ENCODE data around the gene HSPB3. TPM values are rescaled to one million over a fixed set of nuclear protein-coding genes. Genes with fewer than 3 reads are reported as not detected.

Gene HSPB3
- total and polyA plus RNA-seq, 4 donors, result 1.1 to 1.5 (median 1.5) TPM; not detected in 1

GRCh38 chr5:54449923-54450322 lies 5.6 kb upstream of the HSPB3 start:
- ATAC-seq (ENCODE audit: low FRiP score) (no peak), DNase-seq (no peak)
- Histone ChIP-seq H3K27me3 (ENCODE audit: control insufficient read depth in 1 of 2, insufficient read depth in 2 of 2, low read length in 1 of 2) (no peaks in the 10 kb centered on the region), H3K4me1 (ENCODE audit: control insufficient read depth in 1 of 2, insufficient read depth in 2 of 2, low read length in 2 of 2) (peaks cover 2 to 4% of the 10 kb centered on the region in 2 donors), H3K36me3 (ENCODE audit: control insufficient read depth in 1 of 2, insufficient read depth in 2 of 2, low read length in 1 of 2) (no peaks in the 10 kb centered on the region), H3K4me3 (ENCODE audit: low read length in 2 of 2) (no peak overlapping the region), H3K9me3 (ENCODE audit: control insufficient read depth, low read length) (no peaks in the 10 kb centered on the region), H3K27ac (ENCODE audit: low read depth in 1 of 2, low read length in 2 of 2) (no peak overlapping the region)
- 93 to 95% methylated on average over 4 of the region's 4 CpGs for WGBS, 2 donors
- intact Hi-C loops (cut with DNase I), result no loop called here

- intact Hi-C loops (cut with DNase I), result no loop called here
- DNase-seq (no peak), ATAC-seq (ENCODE audit: low FRiP score) (no peak)
- H3K27me3 ChIP-seq (ENCODE audit: control insufficient read depth in 1 of 2, insufficient read depth in 2 of 2, low read length in 1 of 2), result no peaks in the 10 kb centered on the region
- H3K9me3 ChIP-seq (ENCODE audit: control insufficient read depth, low read length), result no peaks in the 10 kb centered on the region
- no peaks in the 10 kb centered on the region for H3K36me3 ChIP-seq (ENCODE audit: control insufficient read depth in 1 of 2, insufficient read depth in 2 of 2, low read length in 1 of 2)
- H3K27ac ChIP-seq (ENCODE audit: low read depth in 1 of 2, low read length in 2 of 2), result no peak overlapping the region
- no peak overlapping the region for H3K4me3 ChIP-seq (ENCODE audit: low read length in 2 of 2)
- WGBS, 2 donors, result 96 to 100% methylated on average over 2 of the region's 2 CpGs
- peaks cover 2 to 4% of the 10 kb centered on the region in 2 donors for H3K4me1 ChIP-seq (ENCODE audit: control insufficient read depth in 1 of 2, insufficient read depth in 2 of 2, low read length in 2 of 2)
Measured at GRCh38 chr5:54450542-54450941, 5.0 kb upstream of the HSPB3 start.

- Histone ChIP-seq H3K4me1 (ENCODE audit: control insufficient read depth in 1 of 2, insufficient read depth in 2 of 2, low read length in 2 of 2) (peaks cover 0 to 11% of the 10 kb centered on the region in 2 donors), H3K27me3 (ENCODE audit: control insufficient read depth in 1 of 2, insufficient read depth in 2 of 2, low read length in 1 of 2) (no peaks in the 10 kb centered on the region), H3K36me3 (ENCODE audit: control insufficient read depth in 1 of 2, insufficient read depth in 2 of 2, low read length in 1 of 2) (no peaks in the 10 kb centered on the region), H3K27ac (ENCODE audit: low read depth in 1 of 2, low read length in 2 of 2) (no peak overlapping the region), H3K4me3 (ENCODE audit: low read length in 2 of 2) (no peak overlapping the region), H3K9me3 (ENCODE audit: control insufficient read depth, low read length) (no peaks in the 10 kb centered on the region)
- ATAC-seq (ENCODE audit: low FRiP score) (no peak), DNase-seq (no peak)
- intact Hi-C loops (cut with DNase I), result no loop called here
- 48 to 53% methylated on average over 3 of the region's 3 CpGs for WGBS, 2 donors
Measured at GRCh38 chr5:54453046-54453445, 2.5 kb upstream of the HSPB3 start.

GRCh38 chr5:54454602-54455001 lies 897 bp upstream of the HSPB3 start:
- no peak overlapping the region for H3K4me3 ChIP-seq (ENCODE audit: low read length in 2 of 2)
- peaks cover 0 to 11% of the 10 kb centered on the region in 2 donors for H3K4me1 ChIP-seq (ENCODE audit: control insufficient read depth in 1 of 2, insufficient read depth in 2 of 2, low read length in 2 of 2)
- no peaks in the 10 kb centered on the region for H3K36me3 ChIP-seq (ENCODE audit: control insufficient read depth in 1 of 2, insufficient read depth in 2 of 2, low read length in 1 of 2)
- no peak for DNase-seq
- no peak for ATAC-seq (ENCODE audit: low FRiP score)
- no peak overlapping the region for H3K27ac ChIP-seq (ENCODE audit: low read depth in 1 of 2, low read length in 2 of 2)
- no peaks in the 10 kb centered on the region for H3K9me3 ChIP-seq (ENCODE audit: control insufficient read depth, low read length)
- WGBS, 2 donors, result 53 to 56% methylated on average over 2 of the region's 2 CpGs
- intact Hi-C loops (cut with DNase I), result no loop called here
- no peaks in the 10 kb centered on the region for H3K27me3 ChIP-seq (ENCODE audit: control insufficient read depth in 1 of 2, insufficient read depth in 2 of 2, low read length in 1 of 2)

- 11 to 13% methylated on average over 5 of the region's 5 CpGs for WGBS, 2 donors
Measured at GRCh38 chr5:54457094-54457862, 1.8 kb downstream of the HSPB3 start.

GRCh38 chr5:54458221-54458620 lies 2.7 kb downstream of the HSPB3 start:
- no peak for ATAC-seq (ENCODE audit: low FRiP score)
- intact Hi-C loops (cut with DNase I), result no loop called here
- Histone ChIP-seq H3K4me3 (ENCODE audit: low read length in 2 of 2) (no peak overlapping the region), H3K36me3 (ENCODE audit: control insufficient read depth in 1 of 2, insufficient read depth in 2 of 2, low read length in 1 of 2) (no peaks in the 10 kb centered on the region), H3K4me1 (ENCODE audit: control insufficient read depth in 1 of 2, insufficient read depth in 2 of 2, low read length in 2 of 2) (peaks cover 0 to 11% of the 10 kb centered on the region in 2 donors), H3K27ac (ENCODE audit: low read depth in 1 of 2, low read length in 2 of 2) (no peak overlapping the region), H3K27me3 (ENCODE audit: control insufficient read depth in 1 of 2, insufficient read depth in 2 of 2, low read length in 1 of 2) (no peaks in the 10 kb centered on the region), H3K9me3 (ENCODE audit: control insufficient read depth, low read length) (no peaks in the 10 kb centered on the region)
- DNase-seq, result no peak
- 97 to 100% methylated on average over 2 of the region's 2 CpGs for WGBS, 2 donors

More at GRCh38 chr5:54457094-54457862, 1.8 kb downstream of the HSPB3 start:
- Histone ChIP-seq H3K36me3 (ENCODE audit: control insufficient read depth in 1 of 2, insufficient read depth in 2 of 2, low read length in 1 of 2) (no peaks in the 10 kb centered on the region), H3K9me3 (ENCODE audit: control insufficient read depth, low read length) (no peaks in the 10 kb centered on the region), H3K27me3 (ENCODE audit: control insufficient read depth in 1 of 2, insufficient read depth in 2 of 2, low read length in 1 of 2) (no peaks in the 10 kb centered on the region), H3K4me1 (ENCODE audit: control insufficient read depth in 1 of 2, insufficient read depth in 2 of 2, low read length in 2 of 2) (peaks cover 0 to 11% of the 10 kb centered on the region in 2 donors), H3K27ac (ENCODE audit: low read depth in 1 of 2, low read length in 2 of 2) (peak overlapping the region in 1 of 2 donors; percentile 48), H3K4me3 (ENCODE audit: low read length in 2 of 2) (no peak overlapping the region)
- ATAC-seq (ENCODE audit: low FRiP score) (no peak), DNase-seq (no peak)
- intact Hi-C loops (cut with DNase I), result no loop called here

GRCh38 chr5:54460181-54460919 lies 4.9 kb downstream of the HSPB3 start:
- ATAC-seq (ENCODE audit: low FRiP score) (no peak), DNase-seq (no peak)
- Histone ChIP-seq H3K36me3 (ENCODE audit: control insufficient read depth in 1 of 2, insufficient read depth in 2 of 2, low read length in 1 of 2) (no peaks in the 10 kb centered on the region), H3K9me3 (ENCODE audit: control insufficient read depth, low read length) (no peaks in the 10 kb centered on the region), H3K27ac (ENCODE audit: low read depth in 1 of 2, low read length in 2 of 2) (no peak overlapping the region), H3K4me3 (ENCODE audit: low read length in 2 of 2) (no peak overlapping the region), H3K4me1 (ENCODE audit: control insufficient read depth in 1 of 2, insufficient read depth in 2 of 2, low read length in 2 of 2) (peaks cover 0 to 11% of the 10 kb centered on the region in 2 donors), H3K27me3 (ENCODE audit: control insufficient read depth in 1 of 2, insufficient read depth in 2 of 2, low read length in 1 of 2) (no peaks in the 10 kb centered on the region)
- intact Hi-C loops (cut with DNase I), result no loop called here
- WGBS, 2 donors, result 66 to 68% methylated on average over 3 of the region's 3 CpGs

GRCh38 chr5:54462281-54462680 lies 6.8 kb downstream of the HSPB3 start:
- ATAC-seq (ENCODE audit: low FRiP score), result no peak
- WGBS, 2 donors, result 73 to 76% methylated on average over 5 of the region's 5 CpGs
- intact Hi-C loops (cut with DNase I), result no loop called here

GRCh38 chr5:54463713-54464112 lies 8.2 kb downstream of the HSPB3 start:
- DNase-seq, result no peak
- WGBS, 2 donors, result 72 to 74% methylated on average over 4 of the region's 4 CpGs

More at GRCh38 chr5:54462281-54462680, 6.8 kb downstream of the HSPB3 start:
- H3K4me1 ChIP-seq (ENCODE audit: control insufficient read depth in 1 of 2, insufficient read depth in 2 of 2, low read length in 2 of 2), result peaks cover 0 to 4% of the 10 kb centered on the region in 2 donors
- no peaks in the 10 kb centered on the region for H3K9me3 ChIP-seq (ENCODE audit: control insufficient read depth, low read length)
- no peak for DNase-seq
- no peaks in the 10 kb centered on the region for H3K27me3 ChIP-seq (ENCODE audit: control insufficient read depth in 1 of 2, insufficient read depth in 2 of 2, low read length in 1 of 2)
- no peak overlapping the region for H3K27ac ChIP-seq (ENCODE audit: low read depth in 1 of 2, low read length in 2 of 2)
- H3K36me3 ChIP-seq (ENCODE audit: control insufficient read depth in 1 of 2, insufficient read depth in 2 of 2, low read length in 1 of 2), result no peaks in the 10 kb centered on the region
- no peak overlapping the region for H3K4me3 ChIP-seq (ENCODE audit: low read length in 2 of 2)

More at GRCh38 chr5:54463713-54464112, 8.2 kb downstream of the HSPB3 start:
- H3K9me3 ChIP-seq (ENCODE audit: control insufficient read depth, low read length), result no peaks in the 10 kb centered on the region
- intact Hi-C loops (cut with DNase I), result no loop called here
- no peaks in the 10 kb centered on the region for H3K4me1 ChIP-seq (ENCODE audit: control insufficient read depth in 1 of 2, insufficient read depth in 2 of 2, low read length in 2 of 2)
- H3K36me3 ChIP-seq (ENCODE audit: control insufficient read depth in 1 of 2, insufficient read depth in 2 of 2, low read length in 1 of 2), result no peaks in the 10 kb centered on the region
- no peaks in the 10 kb centered on the region for H3K27me3 ChIP-seq (ENCODE audit: control insufficient read depth in 1 of 2, insufficient read depth in 2 of 2, low read length in 1 of 2)
- ATAC-seq (ENCODE audit: low FRiP score), result no peak
- no peak overlapping the region for H3K27ac ChIP-seq (ENCODE audit: low read depth in 1 of 2, low read length in 2 of 2)
- H3K4me3 ChIP-seq (ENCODE audit: low read length in 2 of 2), result no peak overlapping the region

All from aorta (tissue), 5 donors.